Stimulated activated CD8-positive, alpha-beta memory T cell treated with anti-CD3 and anti-CD28 coated beads, Interleukin-12 subunit alpha, Interleukin-12 subunit beta, amount 100 ng/mL, for 24 hours (primary cell): ENCODE results near the gene SLC9A8.
"Not testable (repeated sequence)": the region's sequence is repeated elsewhere in the genome, so short reads cannot be mapped to it uniquely, and the experiment has no call there.

Source experiments
- DNase-seq: peaks from one replicate; pipeline ENCODE4 v3.0.0-alpha.2; 2020; ENCODE audit errors: extremely low read depth

Gene SLC9A8

DNA sequence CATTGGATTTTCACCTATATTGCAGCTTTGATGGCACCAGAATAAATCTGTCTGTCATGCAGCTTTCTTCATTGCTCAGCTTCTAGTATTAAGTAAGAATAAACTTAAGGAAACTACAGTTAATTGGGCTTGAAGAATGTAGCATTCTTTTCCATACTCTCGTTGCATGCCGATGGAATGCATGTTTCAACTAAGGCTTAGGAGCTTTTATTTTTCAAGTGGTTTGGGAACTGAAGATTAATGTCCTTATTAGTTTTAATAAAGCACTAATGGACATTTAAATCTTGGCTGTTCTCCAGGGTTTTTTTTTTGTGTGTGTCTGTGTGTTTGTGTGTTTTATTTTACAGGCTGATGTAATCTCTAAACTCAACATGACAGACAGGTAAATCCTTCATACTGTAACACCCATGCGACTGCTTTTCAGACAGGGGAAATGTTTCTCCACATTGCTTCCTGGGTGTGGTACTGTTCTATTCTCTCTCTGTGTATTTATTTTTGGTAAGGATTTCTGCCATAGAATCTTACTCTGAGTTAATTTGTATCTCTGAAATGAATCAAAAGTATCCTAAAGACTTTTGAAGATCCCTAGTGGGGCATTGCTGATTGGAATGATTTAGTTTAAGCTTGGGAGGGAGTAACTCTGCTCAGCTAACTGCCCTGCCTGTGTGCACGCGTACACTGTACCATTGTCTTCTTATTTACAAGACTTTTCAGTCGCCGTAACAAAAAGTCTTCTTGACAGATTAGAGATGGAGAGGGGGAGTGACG, 38.0 kb downstream of the SLC9A8 start:
- no peak for DNase-seq

DNA sequence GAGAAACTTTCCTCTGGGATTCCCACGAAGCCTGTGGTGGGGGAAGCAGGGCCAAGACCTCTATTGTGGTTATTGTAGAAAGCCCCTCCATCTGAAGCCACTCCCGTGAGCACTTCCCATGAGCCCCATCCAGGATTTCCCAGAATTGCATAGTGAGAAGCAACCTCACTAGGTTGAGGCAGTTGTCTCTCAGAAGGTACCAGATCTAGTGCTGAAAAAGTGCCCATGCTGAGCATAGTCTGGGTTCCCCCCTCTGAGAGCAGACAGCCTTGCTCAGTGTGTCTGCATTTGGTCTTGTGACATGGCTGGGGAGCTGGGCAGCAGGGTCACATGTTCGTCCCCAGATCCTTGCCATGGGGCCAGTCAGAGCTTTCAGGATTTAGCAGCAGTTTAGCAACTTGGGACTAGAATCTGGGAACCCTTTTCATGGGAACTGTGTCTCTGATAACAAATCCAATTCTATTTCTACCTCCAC, 38.6 kb downstream of the SLC9A8 start:
- DNase-seq, result no peak

DNA sequence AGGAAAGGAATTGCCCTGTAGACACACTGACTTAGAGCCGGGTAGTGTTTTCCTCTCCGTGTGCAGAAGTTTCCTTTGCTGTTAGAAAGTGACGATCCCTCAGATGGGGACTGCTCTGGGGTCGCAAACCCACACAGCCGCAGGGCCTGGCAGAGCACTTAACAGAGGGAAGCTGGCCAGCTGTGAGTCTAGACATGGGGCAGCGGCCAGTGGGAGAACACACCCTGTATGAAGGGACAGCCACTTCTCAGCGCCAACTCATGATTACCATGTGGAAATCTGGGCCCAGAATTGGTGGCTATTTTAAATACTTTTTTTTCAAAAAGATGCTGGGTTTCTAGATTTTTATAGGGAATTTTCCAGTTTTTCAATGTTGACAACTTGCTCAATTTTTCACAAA, 39.4 kb downstream of the SLC9A8 start:
- DNase-seq, result no peak

DNA sequence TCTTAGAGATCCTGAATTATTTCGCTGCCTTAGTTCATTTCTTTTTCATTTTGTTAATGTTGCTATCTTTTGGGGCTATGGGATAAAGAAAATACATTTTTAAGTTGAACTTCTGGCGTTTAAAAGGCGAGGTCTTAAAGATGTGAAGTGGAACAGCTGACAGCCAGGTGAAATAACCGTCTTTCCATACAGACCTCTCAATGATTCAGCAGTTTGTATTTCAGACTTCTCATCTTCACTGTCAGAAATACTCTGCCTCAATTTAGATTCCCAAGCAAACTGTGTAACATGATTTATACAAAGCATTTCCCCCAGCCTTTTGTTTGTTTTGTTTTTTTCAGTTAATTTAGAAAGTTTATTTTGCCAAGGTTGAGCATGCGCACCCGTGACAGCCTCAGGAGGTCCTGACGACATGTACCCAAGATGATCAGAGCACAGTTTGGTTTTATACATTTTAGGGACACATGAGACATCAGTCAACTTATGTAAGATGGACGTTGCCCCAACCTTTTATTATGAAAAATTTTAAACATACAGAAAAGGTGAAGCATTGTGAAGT, 40.0 kb downstream of the SLC9A8 start:
- DNase-seq, result no peak

DNA sequence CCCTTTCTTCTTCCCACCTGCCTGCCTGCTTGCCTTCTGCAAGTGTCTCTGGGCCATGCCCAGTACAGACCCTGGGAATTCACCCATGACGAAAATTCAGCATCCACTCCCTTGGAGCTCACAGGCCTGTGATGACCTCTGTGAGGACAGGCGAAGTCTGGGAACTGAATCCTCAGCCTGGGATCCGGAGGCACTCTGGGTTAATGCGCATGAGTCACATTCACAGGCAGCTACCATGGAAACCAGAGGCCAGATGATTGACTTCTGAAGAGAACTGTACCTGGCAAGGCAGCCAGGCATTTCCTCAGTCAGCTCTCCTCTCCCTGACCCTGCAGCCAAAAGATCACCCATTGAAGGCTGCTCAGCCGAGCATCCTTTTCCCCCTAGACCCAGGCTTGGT, 41.0 kb downstream of the SLC9A8 start:
- DNase-seq, result no peak

DNA sequence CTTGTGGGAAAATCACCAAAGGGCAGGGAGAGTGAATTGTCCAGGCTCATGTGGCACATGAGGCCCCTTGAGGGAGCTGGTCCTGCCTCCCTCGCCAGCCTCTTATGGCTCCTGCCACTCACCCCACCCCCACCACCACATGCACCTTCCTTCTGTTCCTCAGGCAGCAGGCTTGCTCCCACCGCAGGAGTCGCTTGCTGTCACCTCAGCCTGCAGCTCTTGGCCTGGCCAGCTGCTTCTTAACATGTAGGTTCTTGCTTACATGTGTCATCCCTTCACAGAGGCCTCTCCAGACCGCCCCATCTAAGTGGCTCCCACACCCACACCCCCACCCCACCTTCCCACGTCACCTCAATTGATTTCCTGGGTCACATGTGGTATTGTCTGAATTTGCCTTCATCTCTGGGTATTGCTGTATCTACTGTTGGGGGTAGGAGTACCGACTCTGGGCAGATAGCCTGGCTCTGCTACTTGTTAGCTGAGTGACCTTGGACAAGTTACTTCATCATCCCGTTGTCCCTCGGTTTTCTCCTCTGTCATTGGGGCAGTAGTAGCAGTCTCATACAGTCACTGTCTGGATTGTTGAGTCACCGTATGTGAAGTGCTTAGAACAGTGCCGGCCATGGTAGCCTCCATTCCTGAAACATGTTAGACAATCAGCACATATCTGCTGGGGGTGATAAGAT, 41.7 kb downstream of the SLC9A8 start:
- no peak for DNase-seq

DNA sequence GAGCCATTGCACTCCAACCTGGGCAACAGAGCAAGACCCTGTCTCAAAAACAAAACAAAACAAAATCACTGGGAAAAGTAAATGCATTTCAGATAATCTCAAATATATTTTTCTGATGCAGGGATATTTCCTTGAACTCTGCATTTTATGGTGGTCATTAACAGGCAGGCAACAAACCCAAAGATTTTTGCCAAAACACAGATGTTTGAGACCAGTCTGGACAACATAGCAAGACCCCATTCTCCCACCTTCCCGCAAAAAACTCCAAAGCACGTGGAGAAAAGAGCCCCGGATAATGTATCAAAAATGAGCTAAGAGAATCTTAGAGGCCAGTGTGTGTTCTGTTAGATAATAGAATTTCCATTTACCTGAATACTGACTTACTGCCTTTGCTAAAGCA, 44.3 kb downstream of the SLC9A8 start:
- no peak for DNase-seq

DNA sequence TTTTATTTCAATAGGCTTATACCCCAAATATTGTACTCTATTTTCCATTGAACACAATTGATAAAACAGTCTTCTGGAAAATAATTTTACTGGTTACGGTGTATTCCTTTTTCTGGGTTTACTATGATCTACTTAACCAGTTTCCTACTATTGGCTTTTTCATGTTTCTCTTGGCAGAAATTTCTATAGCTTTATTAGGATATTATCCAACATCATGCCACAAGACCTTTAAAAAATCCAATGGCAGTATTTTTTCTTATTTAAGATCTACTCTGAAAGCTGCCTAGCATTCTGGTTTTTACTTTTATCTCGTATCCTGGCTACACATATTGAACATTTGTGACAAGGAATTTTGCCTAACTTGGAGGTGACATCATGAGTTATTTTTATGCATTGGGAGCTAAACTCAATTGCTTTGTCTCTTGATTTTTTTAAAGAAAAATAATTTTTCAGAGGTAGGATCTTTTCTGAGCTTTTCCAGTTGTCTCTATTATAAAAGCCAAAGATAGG, 45.5 kb downstream of the SLC9A8 start:
- no peak for DNase-seq

DNA sequence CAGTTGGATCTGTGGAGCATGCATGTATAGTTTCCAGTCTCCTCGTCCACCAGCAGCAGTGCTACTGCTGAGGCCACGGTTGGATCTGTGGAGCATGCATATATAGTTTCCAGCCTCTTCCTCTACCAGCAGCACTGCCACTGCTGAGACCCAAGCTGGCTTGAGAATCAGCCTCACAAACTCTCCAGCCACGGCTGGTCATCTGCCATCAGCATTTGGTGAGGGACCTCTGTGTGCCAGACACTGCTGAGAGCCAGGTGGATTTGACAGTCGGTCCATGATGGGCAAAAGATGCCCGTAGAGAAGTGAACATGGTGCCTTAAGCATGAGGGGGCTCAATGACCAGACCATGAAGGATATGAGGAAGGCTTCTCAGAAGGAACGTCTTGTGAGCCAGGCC, 46.4 kb downstream of the SLC9A8 start:
- no peak for DNase-seq

DNA sequence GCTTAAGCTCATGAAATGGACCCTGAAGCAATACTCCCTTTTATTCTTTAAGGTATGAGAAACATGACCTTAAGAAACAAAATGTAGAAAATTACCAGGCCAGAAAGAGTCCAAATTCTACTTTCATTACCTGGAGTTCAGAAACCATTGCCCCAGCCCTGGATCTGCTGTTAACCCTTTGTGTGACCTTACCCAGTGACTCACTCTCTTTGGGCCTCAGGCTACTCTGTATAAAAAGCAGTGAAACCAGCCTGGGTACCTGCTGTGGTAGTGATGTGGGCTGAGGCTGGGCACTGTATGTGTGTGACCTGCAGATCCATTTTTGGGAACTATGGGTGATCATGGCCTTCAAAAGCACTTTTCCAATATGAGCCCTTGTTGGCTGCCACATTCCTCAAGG, 47.2 kb downstream of the SLC9A8 start:
- no peak for DNase-seq

DNA sequence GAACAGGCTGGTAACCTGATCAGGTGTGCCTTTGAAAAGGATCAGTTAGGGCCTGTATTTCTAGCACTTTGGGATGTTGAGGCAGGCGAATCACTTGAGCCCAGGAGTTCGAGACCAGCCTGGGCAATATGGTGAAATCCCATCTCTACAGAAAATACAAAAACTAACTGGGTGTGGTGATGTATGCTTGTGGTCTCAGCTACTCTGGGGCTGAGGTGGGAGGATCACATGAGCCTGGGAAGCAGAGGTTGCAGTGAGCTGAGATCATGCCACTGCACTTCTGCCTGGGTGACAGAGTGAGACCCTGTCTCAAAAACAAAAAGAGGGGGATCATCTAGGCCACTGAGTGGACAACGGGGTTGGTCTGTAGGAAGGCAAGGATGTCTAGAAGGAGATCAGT, 48.6 kb downstream of the SLC9A8 start:
- not testable (repeated sequence) for DNase-seq

DNA sequence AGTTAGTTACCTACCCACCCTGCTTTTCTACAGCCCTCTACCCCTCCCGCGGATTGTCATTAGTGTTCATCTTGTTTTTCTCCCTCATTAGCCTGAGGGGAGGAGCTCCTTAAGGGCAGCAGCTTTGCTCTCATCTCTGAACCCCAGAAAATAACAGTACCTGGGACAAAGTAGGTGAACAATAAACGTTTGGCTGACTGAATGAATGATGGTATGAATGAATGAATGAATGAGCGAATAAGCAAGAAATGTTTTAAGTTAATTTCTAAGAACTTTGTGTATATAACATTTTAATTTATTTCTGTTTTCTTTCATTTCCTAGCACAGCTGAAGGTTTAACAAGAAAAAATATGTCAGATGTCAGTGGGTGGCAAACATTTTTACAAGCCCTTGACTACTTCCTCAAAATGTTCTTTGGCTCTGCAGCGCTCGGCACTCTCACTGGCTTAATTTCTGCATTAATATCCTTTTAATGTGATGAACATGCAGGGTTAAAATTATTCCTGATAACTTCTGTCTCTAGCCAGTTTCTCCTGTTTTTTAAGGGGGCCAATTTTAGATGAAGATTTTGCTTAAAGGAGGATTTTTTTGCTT, 50.1 kb downstream of the SLC9A8 start:
- no peak for DNase-seq

DNA sequence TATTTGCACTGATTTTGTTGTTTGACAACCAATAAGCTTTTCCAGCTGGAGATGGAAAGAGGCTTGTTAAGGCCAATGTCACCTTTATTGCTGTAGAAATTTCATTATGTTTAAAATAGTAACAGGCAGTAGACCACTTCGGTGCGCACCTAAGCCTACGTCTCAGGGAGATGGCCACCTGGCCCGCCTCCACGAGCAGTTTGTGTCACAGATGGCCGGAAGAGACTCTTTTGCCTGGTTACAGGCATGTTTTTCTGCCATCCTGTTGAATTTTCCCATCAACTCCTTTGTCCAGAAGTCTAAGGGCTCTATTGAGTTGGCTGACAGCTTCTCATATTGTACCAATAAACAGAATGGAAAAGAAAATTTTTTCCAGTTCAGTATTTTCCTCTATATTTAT, 51.0 kb downstream of the SLC9A8 start:
- DNase-seq, result no peak

DNA sequence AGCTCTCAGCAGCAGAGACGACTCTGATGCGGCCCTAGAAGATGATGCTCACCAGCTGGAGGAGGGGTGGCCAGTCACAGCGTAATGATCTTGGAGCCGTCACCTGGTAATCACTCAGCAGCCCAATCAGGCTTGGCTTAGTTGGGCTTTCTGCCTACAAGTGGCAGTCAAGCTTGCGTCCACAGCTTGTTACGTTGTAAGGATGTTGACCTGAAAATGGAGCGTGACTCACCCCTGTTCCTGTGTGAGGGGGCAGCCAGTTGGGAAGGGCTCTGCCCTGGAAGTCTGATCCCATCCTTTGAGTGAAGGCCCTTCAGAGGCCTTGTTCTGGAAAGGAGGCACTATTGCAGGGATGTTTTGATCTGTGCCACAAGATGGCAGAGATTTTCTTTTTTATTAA, 52.9 kb downstream of the SLC9A8 start:
- no peak for DNase-seq

DNA sequence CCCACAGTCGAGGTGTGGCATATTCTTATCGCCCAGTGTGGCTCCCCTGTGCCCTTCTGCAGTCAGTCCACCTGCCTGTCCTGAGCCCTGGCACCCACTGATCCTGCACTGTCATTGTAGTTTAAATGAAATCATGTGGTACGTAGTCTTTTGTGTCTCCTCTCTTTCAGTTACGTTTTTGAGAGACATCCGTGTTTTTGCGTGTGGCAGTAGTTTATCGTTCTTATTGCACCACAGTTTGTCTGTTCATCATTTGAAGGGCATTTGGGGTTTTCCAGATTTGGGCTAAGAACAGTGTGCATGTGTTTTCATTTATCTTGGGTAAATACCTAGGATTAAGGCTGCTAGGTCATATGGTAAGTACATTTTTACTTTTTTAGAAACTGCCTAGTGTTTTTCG, 53.4 kb downstream of the SLC9A8 start:
- no peak for DNase-seq

DNA sequence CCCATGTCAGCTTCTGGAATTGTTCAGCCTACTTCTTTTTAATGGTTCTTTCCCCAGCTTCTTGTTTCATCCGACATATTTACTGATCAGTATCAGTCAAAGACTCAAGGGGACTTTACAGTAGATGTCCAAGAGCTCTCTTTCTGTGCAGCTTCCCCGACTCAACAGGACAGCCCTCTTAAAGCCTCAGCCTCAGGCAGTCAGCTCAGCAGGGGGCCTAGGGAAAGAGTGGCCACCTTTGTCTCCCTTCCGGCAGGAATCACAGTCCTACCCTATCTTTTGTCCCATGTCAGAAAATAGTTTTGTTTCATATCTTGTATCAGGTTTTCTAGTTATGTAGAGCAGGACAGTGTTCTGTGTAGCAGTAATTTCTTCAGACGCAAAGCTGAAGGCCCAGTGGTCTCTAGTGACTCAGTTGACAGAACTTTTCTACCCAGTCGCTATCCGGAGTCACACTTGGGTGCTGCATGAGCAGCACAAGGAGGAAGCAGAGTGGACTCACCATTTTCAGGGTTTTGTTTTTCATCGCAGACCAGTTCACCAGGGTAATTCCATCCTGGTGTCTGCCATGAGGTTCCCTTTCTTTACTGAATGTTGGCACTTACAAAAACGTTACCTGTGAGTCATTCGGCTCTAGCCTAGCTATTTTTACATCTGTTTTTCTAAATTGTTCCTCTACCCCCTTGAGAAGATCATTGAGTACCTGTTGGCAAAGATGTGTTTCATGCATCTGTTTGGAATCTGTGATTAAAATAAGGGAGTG, 55.0 kb downstream of the SLC9A8 start:
- DNase-seq, result no peak

DNA sequence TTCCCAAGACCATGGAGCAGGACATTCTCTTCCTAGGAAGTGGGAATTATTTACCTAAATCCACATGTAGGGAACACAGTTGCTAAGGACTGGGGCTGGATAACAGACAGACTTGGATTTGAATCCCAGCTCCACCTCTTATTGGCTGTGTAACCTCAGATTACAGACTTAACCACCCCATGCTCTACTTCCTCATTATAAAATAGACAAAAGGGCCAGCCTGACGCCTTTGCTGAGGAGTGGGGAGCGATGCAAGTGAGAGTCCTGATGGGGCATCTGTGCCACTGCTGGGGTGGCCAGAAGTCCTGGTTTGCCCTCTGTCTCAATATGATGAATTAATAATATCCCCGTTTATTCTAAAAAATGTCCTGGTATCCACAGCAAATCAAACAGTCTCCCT, 55.9 kb downstream of the SLC9A8 start:
- DNase-seq, result no peak

DNA sequence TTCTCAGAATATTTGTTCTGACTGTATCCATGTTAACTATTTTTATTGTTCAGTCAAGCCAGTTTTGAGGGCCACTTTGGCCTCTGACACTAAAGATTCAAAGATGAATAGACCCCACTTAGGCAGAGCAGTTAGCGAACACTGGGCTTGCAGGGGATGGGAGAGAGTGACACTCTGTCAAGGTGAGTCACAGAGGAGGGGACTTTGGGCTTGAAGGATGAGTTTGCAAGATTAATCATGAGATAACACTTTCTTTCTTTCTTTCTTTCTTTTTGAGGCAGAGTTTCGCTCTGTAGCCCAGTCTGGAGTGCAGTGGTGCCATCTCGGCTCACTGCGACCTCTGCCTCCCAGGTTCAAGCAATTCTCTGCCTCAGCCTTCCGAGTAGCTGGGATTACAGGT, 56.3 kb downstream of the SLC9A8 start:
- DNase-seq, result no peak

DNA sequence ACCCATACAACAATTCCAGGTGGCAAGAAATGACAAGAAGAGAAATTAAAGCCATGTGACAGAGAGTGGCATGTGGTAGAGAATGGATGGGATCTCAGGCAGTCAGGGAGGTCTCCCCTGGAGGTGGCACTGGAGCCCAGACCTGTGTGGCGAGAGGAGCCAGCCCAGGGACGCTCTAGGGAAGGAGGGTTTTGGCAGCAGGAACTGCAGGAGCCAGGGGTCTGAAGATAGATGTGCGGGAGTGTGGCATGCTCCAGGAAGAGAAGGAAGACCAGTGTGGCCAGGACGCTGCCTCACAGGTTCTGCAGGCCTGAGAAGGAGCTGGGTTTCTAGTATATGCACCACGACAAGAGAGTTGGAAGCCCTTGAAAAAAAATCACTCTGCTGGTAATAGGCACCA, 57.6 kb downstream of the SLC9A8 start:
- DNase-seq, result no peak

DNA sequence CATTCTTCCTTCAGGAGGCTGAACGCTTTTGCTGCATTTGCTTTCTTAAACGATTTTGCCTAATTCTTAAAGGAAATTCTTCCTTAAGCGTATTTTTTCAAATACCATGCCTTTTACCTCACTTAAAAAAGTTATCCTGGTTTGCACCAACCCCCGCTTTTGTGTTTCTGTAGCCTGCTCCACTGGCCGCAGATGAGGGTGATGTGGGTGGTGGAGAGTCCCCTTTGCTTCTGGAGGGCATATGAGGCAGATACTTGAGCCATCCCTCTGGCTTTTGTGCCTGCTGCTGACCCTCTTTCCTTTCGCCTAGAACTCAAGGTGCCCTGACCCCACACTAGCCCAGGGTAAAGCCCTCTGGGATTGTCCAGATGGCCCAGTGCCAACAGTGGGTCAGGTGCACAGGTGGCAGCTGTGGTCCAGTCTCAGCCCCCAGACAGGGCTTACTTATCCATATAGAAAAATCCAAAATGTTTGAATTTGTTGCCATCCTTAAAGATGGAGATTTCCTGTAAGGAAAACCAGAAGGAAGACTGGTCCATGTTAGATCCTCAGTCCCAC, 58.8 kb downstream of the SLC9A8 start:
- DNase-seq, result no peak

DNA sequence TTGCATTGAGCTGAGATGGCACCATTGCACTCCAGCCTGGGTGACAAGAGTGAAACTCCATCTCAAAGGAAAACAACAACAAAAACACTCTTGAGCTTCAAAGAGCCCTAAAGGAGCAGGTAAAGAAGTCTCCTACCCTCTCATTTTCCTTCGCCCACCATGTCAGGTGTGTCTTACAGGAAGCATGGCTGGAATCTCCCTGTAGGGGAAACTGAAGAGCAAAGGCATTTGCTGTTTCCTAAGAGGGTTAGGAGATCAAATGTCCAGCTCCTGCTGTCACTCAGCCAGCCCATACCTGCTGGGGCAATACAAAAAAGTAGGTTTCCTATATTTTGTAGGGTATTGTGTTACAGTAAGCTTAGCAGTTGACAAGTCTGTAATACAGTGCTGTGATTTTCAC, 59.4 kb downstream of the SLC9A8 start:
- DNase-seq, result no peak

DNA sequence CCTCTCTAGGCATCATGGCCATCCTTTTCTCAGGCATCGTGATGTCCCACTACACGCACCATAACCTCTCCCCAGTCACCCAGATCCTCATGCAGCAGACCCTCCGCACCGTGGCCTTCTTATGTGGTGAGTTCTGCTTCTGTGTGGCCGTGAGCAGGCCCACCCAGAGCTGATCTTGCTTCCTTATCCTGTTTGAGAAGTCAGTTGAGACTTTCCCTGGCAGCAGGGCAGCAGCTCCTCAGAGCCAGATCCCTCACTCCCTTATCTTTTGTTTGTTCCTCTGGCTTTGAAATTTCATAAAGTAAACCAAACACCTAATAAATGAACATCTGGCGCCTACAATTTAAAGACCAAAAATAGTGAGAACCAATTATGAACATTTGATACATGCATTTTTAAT, 62.1 kb downstream of the SLC9A8 start:
- DNase-seq, result no peak
